ENCODE results near the gene WDFY4. TPM values are rescaled to one million over a fixed set of nuclear protein-coding genes. Genes with fewer than 3 reads are reported as not detected.

The WDFY4 gene
- total and polyA plus RNA-seq, 4 donors, result 0.57 to 7.1 (median 2.0) TPM

DNA sequence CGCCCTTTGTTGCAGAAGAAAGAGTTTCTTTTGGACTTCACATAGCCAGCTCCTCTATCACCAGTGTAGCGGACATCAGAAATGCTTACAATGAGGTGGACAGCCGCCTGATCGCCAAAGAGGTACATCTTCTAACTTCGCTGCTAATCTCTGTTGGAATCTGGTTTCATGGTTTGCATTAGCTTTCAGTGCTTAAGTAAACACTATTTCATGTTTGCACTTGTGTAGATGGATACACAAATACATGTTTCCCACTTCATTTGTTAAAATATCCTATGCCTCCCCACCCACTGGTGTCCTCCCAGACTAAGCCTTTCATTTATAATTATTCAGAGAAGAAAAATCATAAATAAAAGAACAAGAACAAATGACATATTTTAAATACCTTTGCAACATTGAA, 103.9 kb downstream of the WDFY4 start:
- TF ChIP-seq, protein P1, sequence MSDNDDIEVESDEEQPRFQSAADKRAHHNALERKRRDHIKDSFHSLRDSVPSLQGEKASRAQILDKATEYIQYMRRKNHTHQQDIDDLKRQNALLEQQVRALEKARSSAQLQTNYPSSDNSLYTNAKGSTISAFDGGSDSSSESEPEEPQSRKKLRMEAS (IDR thresholded peaks at IDR 0.05), result no peak
- no peak for TF ChIP-seq FOXA2 (IDR thresholded peaks at IDR 0.05)
- TF ChIP-seq GABPA (IDR thresholded peaks at IDR 0.05 in 1 of 2, conservative IDR thresholded peaks at IDR 0.05 in 1 of 2), result no peak
- no peak for TF ChIP-seq FOXA1 (IDR thresholded peaks at IDR 0.05)
- no peak for TF ChIP-seq RAD21 (IDR thresholded peaks at IDR 0.05)
- TF ChIP-seq NR2F2 (IDR thresholded peaks at IDR 0.05), result no peak
- no peak for TF ChIP-seq HNF4G (IDR thresholded peaks at IDR 0.05)
- no peak for TF ChIP-seq SP1 (IDR thresholded peaks at IDR 0.05)
- no peak for TF ChIP-seq YY1 (IDR thresholded peaks at IDR 0.05)
- TF ChIP-seq, protein P2, sequence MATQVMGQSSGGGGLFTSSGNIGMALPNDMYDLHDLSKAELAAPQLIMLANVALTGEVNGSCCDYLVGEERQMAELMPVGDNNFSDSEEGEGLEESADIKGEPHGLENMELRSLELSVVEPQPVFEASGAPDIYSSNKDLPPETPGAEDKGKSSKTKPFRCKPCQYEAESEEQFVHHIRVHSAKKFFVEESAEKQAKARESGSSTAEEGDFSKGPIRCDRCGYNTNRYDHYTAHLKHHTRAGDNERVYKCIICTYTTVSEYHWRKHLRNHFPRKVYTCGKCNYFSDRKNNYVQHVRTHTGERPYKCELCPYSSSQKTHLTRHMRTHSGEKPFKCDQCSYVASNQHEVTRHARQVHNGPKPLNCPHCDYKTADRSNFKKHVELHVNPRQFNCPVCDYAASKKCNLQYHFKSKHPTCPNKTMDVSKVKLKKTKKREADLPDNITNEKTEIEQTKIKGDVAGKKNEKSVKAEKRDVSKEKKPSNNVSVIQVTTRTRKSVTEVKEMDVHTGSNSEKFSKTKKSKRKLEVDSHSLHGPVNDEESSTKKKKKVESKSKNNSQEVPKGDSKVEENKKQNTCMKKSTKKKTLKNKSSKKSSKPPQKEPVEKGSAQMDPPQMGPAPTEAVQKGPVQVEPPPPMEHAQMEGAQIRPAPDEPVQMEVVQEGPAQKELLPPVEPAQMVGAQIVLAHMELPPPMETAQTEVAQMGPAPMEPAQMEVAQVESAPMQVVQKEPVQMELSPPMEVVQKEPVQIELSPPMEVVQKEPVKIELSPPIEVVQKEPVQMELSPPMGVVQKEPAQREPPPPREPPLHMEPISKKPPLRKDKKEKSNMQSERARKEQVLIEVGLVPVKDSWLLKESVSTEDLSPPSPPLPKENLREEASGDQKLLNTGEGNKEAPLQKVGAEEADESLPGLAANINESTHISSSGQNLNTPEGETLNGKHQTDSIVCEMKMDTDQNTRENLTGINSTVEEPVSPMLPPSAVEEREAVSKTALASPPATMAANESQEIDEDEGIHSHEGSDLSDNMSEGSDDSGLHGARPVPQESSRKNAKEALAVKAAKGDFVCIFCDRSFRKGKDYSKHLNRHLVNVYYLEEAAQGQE (IDR thresholded peaks at IDR 0.05), result no peak
- no peak for TF ChIP-seq HNF4A (conservative IDR thresholded peaks at IDR 0.05)
- TF ChIP-seq, protein P3, sequence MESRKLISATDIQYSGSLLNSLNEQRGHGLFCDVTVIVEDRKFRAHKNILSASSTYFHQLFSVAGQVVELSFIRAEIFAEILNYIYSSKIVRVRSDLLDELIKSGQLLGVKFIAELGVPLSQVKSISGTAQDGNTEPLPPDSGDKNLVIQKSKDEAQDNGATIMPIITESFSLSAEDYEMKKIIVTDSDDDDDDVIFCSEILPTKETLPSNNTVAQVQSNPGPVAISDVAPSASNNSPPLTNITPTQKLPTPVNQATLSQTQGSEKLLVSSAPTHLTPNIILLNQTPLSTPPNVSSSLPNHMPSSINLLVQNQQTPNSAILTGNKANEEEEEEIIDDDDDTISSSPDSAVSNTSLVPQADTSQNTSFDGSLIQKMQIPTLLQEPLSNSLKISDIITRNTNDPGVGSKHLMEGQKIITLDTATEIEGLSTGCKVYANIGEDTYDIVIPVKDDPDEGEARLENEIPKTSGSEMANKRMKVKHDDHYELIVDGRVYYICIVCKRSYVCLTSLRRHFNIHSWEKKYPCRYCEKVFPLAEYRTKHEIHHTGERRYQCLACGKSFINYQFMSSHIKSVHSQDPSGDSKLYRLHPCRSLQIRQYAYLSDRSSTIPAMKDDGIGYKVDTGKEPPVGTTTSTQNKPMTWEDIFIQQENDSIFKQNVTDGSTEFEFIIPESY (IDR thresholded peaks at IDR 0.05), result no peak
- TF ChIP-seq, protein P4, sequence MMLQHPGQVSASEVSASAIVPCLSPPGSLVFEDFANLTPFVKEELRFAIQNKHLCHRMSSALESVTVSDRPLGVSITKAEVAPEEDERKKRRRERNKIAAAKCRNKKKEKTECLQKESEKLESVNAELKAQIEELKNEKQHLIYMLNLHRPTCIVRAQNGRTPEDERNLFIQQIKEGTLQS (IDR thresholded peaks at IDR 0.05), result no peak
- TF ChIP-seq EGR1 (IDR thresholded peaks at IDR 0.05; ENCODE audit: low read depth in 2 of 2), result no peak
- no peak for TF ChIP-seq TAF1 (conservative IDR thresholded peaks at IDR 0.05)
- no peak for TF ChIP-seq RXRA (IDR thresholded peaks at IDR 0.05)
- H3K4me3 ChIP-seq (ENCODE audit: low read depth in 1 of 3, low read length in 3 of 3), result no peak overlapping the region

DNA sequence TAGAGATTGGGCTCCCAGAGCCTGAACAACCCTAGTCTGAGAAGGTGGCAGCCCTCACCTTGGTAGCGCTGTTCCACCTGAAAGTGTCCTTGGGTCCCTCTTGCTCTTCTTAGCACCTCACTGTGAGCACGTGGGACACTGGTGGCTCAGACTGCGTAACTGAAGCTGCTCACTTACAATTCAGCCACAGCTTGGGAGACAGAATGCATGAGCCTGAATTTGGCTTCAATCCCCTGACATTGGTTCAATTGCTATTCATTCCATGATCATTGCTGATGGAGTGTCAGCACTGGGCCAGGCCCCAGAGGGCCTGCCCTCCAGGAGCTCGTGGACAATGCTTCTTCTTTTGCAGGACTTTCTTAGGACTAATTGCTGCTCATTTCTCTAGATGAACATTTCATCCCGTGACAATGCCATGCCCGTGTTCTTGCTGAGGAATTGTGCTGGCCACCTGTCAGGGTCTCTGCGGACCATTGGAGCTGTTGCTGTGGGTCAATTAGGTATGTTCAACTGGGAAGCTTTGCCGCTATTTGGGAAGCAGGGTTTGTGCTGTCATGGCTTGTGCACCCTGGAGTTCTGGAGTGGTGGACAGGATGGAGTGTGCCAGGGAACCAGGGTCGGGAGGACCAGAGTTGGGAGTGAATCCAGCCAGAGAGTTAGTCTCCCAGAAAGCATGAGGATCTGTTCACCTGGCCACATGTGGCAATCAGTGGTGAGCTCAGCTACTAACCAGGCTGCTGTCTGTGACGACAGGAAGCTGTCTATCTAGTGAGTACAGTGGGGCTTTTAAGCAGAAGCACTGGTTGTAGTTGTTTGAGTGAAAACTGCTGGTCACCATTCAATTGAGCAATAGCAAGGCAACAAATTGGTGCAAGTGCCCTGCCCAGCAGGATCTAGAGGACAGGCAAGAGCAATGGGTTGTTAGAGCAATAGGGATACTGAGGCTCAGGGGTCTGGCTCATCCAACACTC, 105.1 kb downstream of the WDFY4 start:
- no peak overlapping the region for H3K4me3 ChIP-seq (ENCODE audit: low read depth in 1 of 3, low read length in 3 of 3)
- no peak for DNase-seq (ENCODE audit: low spot score)
- peaks cover 0 to 3% (median 0%) of the 10 kb centered on the region in 4 donors for H3K27me3 ChIP-seq (ENCODE audit: control insufficient read depth in 4 of 4, insufficient read depth in 4 of 4, low read length in 3 of 4)
- H3K4me1 ChIP-seq (ENCODE audit: control insufficient read depth in 4 of 4, insufficient read depth in 4 of 4, low read length in 3 of 4), result no peaks in the 10 kb centered on the region
- no peaks in the 10 kb centered on the region for H3K36me3 ChIP-seq (ENCODE audit: control insufficient read depth in 4 of 4, insufficient read depth in 3 of 4, low read depth in 1 of 4, low read length in 3 of 4)
- WGBS, result 83% methylated on average over 10 of the region's 10 CpGs
- TF ChIP-seq, protein P1 (IDR thresholded peaks at IDR 0.05), result no peak
- TF ChIP-seq, protein P5, sequence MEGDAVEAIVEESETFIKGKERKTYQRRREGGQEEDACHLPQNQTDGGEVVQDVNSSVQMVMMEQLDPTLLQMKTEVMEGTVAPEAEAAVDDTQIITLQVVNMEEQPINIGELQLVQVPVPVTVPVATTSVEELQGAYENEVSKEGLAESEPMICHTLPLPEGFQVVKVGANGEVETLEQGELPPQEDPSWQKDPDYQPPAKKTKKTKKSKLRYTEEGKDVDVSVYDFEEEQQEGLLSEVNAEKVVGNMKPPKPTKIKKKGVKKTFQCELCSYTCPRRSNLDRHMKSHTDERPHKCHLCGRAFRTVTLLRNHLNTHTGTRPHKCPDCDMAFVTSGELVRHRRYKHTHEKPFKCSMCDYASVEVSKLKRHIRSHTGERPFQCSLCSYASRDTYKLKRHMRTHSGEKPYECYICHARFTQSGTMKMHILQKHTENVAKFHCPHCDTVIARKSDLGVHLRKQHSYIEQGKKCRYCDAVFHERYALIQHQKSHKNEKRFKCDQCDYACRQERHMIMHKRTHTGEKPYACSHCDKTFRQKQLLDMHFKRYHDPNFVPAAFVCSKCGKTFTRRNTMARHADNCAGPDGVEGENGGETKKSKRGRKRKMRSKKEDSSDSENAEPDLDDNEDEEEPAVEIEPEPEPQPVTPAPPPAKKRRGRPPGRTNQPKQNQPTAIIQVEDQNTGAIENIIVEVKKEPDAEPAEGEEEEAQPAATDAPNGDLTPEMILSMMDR (IDR thresholded peaks at IDR 0.05; ENCODE audit: low read depth, low read length, missing input control), result no peak
- TF ChIP-seq HNF4A (conservative IDR thresholded peaks at IDR 0.05) (no peak), NR2F2 (IDR thresholded peaks at IDR 0.05) (no peak), EGR1 (IDR thresholded peaks at IDR 0.05; ENCODE audit: low read depth in 2 of 2) (no peak), FOXA1 (IDR thresholded peaks at IDR 0.05) (no peak), HNF4G (IDR thresholded peaks at IDR 0.05) (no peak), RXRA (IDR thresholded peaks at IDR 0.05) (no peak), TAF1 (conservative IDR thresholded peaks at IDR 0.05) (no peak), RAD21 (IDR thresholded peaks at IDR 0.05) (no peak)
- TF ChIP-seq, protein P2 (IDR thresholded peaks at IDR 0.05), result no peak
- no peak overlapping the region for H3K27ac ChIP-seq (ENCODE audit: low read depth in 1 of 2, low read length in 2 of 2)
- H3K9ac ChIP-seq (ENCODE audit: low read depth in 1 of 2, low read length in 2 of 2), result no peak overlapping the region
- no peaks in the 10 kb centered on the region for H3K9me3 ChIP-seq (ENCODE audit: control insufficient read depth in 4 of 4, low read length in 3 of 4)

More for the DNA sequence above, 103.9 kb downstream of the WDFY4 start:
- Histone ChIP-seq H3K27me3 (ENCODE audit: control insufficient read depth in 4 of 4, insufficient read depth in 4 of 4, low read length in 3 of 4) (peaks cover 0 to 3% (median 0%) of the 10 kb centered on the region in 4 donors), H3K9me3 (ENCODE audit: control insufficient read depth in 4 of 4, low read length in 3 of 4) (no peaks in the 10 kb centered on the region), H3K36me3 (ENCODE audit: control insufficient read depth in 4 of 4, insufficient read depth in 3 of 4, low read depth in 1 of 4, low read length in 3 of 4) (no peaks in the 10 kb centered on the region), H3K9ac (ENCODE audit: low read depth in 1 of 2, low read length in 2 of 2) (no peak overlapping the region), H3K4me1 (ENCODE audit: control insufficient read depth in 4 of 4, insufficient read depth in 4 of 4, low read length in 3 of 4) (no peaks in the 10 kb centered on the region), H3K27ac (ENCODE audit: low read depth in 1 of 2, low read length in 2 of 2) (no peak overlapping the region)
- no peak for DNase-seq (ENCODE audit: low spot score)
- WGBS, result 57% methylated on average over 5 of the region's 5 CpGs

All from liver (tissue), 9 donors.